Vein endothelial cell (primary cell): Measurements from ENCODE around the gene FAM236A. TPM values are rescaled to one million over a fixed set of nuclear protein-coding genes. Genes with fewer than 3 reads are reported as not detected.

ENCODE experiments used
- total RNA-seq: library from RNA; depleted of rRNA; stranded (reverse); fragments of >200 nt; gene quantifications from 2 replicates; pipeline ENCODE4 v1.2.3, GENCODE V29; 2012

The FAM236A gene
- not detected in 2 replicates for total RNA-seq

DNA sequence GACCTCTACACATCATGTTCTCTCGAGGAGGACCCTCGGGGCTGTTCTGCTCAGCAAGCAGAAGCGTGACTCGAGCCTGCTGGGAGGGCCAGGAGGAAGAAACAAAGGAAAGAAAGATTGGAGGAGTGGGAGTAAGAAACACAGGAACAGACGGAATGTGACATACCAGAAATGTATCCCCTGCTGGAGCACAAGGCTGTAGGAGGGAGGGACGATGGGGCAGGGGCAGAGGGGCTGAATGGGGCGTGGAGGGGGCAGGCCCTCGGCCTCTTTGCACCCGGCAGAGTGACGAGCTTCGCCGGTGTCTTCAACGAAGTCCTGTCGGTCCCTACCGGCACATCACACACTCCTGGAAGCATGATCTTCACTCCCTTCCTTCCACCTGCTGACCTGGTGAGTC lies at the start of gene FAM236A:
Gene FAM236A, plus strand, starts transcription at position 301 of the 400 bp plus-strand sequence. Its CDS starts 57 bp downstream, at position 358.

DNA sequence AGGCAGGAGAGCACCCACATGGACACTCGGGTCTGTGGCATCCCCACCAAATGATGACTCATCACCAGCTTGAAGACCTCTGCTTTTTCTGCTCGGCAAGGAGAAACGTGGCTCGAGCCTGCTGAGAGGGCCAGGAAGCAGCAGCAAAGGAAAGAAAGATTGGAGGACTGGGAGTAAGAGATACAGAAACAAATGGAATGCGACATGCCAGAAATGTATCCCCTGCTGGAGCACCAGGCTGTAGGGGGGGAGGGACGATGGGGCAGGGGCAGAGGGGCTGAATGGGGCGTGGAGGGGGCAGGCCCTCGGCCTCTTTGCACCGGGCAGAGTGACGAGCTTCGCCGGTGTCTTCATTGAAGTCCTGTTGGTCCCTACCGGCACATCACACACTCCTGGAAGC lies 25.7 kb upstream of the FAM236A start, which contains the start of gene FAM236C:
Gene FAM236C, plus strand, starts transcription at position 301 of the 400 bp plus-strand sequence. CDS start 100 bp downstream, outside the sequence.

DNA sequence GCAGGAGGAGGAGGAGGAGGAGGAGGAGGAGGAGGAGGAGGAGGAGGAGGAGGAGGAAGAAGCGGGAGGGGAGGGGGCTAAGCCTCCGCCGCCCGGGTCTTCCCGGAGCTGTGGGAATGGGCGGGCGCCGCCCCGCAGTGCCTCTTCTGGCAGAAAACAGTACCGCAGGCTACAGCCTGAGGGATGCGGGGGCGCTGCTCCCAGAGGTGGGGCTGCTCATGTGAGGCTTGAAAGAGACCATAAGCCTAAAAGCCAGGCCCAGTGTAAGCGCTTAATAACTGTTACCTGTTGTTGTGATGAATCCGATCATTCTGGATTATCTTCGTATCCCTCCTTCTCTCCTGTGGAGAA lies 5.8 kb downstream of the FAM236A start, which contains the start of gene DMRTC1:
Gene DMRTC1, minus strand, starts transcription at position 19 of the 351 bp plus-strand sequence. CDS start 68,143 bp downstream, outside the sequence.

Other genes with a start within 250 kb of the FAM236A start
- 6.5 and 6.6 TPM in 2 replicates for gene PHKA1, start 223.9 kb upstream of the FAM236A start, total RNA-seq
- not detected in 2 replicates for gene DMRTC1B, start 161.3 kb upstream of the FAM236A start, total RNA-seq
- gene FAM236B, start 155.5 kb upstream of the FAM236A start, total RNA-seq = not detected in 2 replicates
- not detected in 2 replicates for gene FAM236D, start 130.0 kb upstream of the FAM236A start, total RNA-seq
- gene FAM236C, start 25.6 kb upstream of the FAM236A start, total RNA-seq = not detected in 2 replicates
- not detected in 2 replicates for gene DMRTC1, start 5.6 kb downstream of the FAM236A start, total RNA-seq
- not detected in 2 replicates for gene PABPC1L2B, start 64.7 kb downstream of the FAM236A start, total RNA-seq
- gene PABPC1L2A, start 141.3 kb downstream of the FAM236A start, total RNA-seq = not detected in 2 replicates